ENCODE measurements around the gene FAM89B. TPM values are rescaled to one million over a fixed set of nuclear protein-coding genes. Genes with fewer than 3 reads are reported as not detected.
A peak's percentile ranks its signal among the peaks of the same experiment; 100 is the strongest.

FAM89B gene
- total RNA-seq, 1 donor from 2014 or later: 47.5 TPM

DNA sequence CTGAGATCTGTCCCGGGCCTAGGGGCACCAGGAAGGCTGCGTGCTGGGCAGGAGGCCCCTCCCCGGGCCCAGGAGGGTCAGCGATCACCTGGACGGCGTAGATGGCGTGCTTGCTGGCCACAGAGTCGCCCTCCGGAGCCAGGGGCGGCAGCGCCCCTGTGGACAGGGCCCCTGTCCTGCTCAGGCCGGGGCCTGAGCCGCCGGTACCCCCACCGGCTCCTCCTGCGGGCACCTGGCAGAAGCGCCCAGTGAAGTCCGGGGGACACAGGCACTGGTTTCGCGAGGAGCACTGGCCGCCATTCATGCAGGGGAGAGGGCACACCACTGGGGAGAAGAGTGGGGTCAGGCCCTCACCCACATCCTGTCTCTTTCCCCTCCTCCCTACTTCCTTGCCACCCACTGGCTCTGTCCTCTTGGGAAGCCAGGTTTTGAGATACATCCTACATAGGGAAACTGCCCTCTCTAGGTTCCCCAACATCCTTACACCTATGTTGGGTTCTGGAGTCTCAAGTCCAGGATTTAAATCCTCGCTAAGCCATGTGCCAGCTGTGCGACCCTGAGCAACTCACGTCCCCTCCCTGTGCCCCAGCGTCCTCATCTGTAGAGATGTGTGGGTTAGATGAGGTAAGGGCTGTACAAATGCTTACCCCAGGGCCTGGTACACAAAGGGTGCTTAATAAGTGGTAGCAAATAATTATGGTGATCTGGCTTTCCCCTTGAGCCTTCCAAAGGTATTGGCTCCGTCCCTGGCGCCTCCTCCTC lies 18.1 kb upstream of the FAM89B start:
- Mint-ChIP-seq H3K4me3 (ENCODE audit: unreplicated experiment) (no peak overlapping the region), H3K27ac (ENCODE audit: unreplicated experiment) (no peak overlapping the region), H3K27me3 (ENCODE audit: low read depth, unreplicated experiment) (peaks cover 22% of the 10 kb centered on the region), H3K9me3 (ENCODE audit: unreplicated experiment) (peaks cover 3% of the 10 kb centered on the region), H3K4me1 (ENCODE audit: low read depth, unreplicated experiment) (peaks cover 19% of the 10 kb centered on the region), H3K36me3 (ENCODE audit: low read depth, unreplicated experiment) (peaks cover 10% of the 10 kb centered on the region)
- Histone ChIP-seq H3K4me2 (ENCODE audit: low read length) (peak overlapping the region; percentile 94), H3K27me3 (ENCODE audit: insufficient read depth, low read length) (no peaks in the 10 kb centered on the region), H3K36me3 (ENCODE audit: insufficient read depth, low read length) (peaks cover 11% of the 10 kb centered on the region), H3K9ac (ENCODE audit: low read length) (peak overlapping the region; percentile 32), H3K9me3 (ENCODE audit: insufficient read depth, low read depth, low read length) (no peaks in the 10 kb centered on the region), H4K20me1 (ENCODE audit: insufficient read depth, low read length) (peaks cover 55% of the 10 kb centered on the region), H3K4me3 (ENCODE audit: insufficient read depth, low read depth, low read length) (no peak overlapping the region), H3K27ac (ENCODE audit: low read depth, low read length) (no peak overlapping the region), H3K4me1 (ENCODE audit: insufficient read depth, low read length) (peaks cover 46% of the 10 kb centered on the region), H3K79me2 (ENCODE audit: insufficient read depth, low read length) (peaks cover 37% of the 10 kb centered on the region), H2AFZ (ENCODE audit: low read depth, low read length) (no peak overlapping the region)
- DNase-seq (ENCODE audit: low read depth) (no peak), FAIRE-seq (no peak)
- TF ChIP-seq EZH2 (IDR thresholded peaks at IDR 0.05; ENCODE audit: insufficient read depth, low read length): no peak
- TF ChIP-seq, protein P1, sequence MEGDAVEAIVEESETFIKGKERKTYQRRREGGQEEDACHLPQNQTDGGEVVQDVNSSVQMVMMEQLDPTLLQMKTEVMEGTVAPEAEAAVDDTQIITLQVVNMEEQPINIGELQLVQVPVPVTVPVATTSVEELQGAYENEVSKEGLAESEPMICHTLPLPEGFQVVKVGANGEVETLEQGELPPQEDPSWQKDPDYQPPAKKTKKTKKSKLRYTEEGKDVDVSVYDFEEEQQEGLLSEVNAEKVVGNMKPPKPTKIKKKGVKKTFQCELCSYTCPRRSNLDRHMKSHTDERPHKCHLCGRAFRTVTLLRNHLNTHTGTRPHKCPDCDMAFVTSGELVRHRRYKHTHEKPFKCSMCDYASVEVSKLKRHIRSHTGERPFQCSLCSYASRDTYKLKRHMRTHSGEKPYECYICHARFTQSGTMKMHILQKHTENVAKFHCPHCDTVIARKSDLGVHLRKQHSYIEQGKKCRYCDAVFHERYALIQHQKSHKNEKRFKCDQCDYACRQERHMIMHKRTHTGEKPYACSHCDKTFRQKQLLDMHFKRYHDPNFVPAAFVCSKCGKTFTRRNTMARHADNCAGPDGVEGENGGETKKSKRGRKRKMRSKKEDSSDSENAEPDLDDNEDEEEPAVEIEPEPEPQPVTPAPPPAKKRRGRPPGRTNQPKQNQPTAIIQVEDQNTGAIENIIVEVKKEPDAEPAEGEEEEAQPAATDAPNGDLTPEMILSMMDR (IDR thresholded peaks at IDR 0.05; ENCODE audit: insufficient read depth, low read depth, low read length): no peak

DNA sequence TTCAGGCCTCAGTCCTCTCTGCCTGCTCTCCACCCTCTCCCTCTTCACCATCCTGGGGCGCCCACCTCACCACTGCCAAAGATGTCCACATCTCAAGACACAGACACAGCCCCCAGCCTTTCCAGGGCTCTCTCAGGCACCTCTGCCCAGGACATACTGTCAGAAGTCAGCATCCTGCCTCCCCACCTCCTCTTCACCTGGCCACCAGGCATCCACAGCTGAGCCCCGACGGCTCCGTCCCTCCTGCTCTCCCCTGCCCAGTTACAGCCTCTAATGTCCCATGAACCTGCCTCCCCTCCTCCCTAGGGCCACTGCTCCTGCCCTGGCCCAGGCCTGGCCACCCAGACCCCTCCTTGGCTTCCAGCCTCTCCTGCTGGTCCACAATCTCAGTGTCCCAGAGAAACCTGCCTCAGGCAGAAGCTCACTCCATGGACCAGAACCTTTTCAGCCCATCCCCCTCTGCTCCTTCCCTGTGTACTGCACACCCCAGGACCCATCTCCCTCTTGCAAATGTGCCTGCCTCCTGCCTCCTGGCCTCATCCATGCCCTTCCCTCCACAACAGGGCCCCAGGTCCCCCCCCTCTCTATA lies 17.4 kb upstream of the FAM89B start:
- no peaks in the 10 kb centered on the region for H3K9me3 ChIP-seq (ENCODE audit: insufficient read depth, low read depth, low read length)
- H4K20me1 ChIP-seq (ENCODE audit: insufficient read depth, low read length): peaks cover 51% of the 10 kb centered on the region
- peaks cover 22% of the 10 kb centered on the region for H3K4me1 Mint-ChIP-seq (ENCODE audit: low read depth, unreplicated experiment)
- H3K9me3 Mint-ChIP-seq (ENCODE audit: unreplicated experiment): peaks cover 3% of the 10 kb centered on the region
- H3K4me1 ChIP-seq (ENCODE audit: insufficient read depth, low read length): peaks cover 53% of the 10 kb centered on the region
- no peak overlapping the region for H3K27ac Mint-ChIP-seq (ENCODE audit: unreplicated experiment)
- no peaks in the 10 kb centered on the region for H3K27me3 ChIP-seq (ENCODE audit: insufficient read depth, low read length)
- peaks cover 10% of the 10 kb centered on the region for H3K36me3 Mint-ChIP-seq (ENCODE audit: low read depth, unreplicated experiment)
- no peak overlapping the region for H3K4me3 ChIP-seq (ENCODE audit: insufficient read depth, low read depth, low read length)
- peaks cover 10% of the 10 kb centered on the region for H3K36me3 ChIP-seq (ENCODE audit: insufficient read depth, low read length)
- peak overlapping the region; percentile 94 for H3K4me2 ChIP-seq (ENCODE audit: low read length)
- no peak overlapping the region for H2AFZ ChIP-seq (ENCODE audit: low read depth, low read length)
- H3K79me2 ChIP-seq (ENCODE audit: insufficient read depth, low read length): peaks cover 37% of the 10 kb centered on the region
- peaks cover 21% of the 10 kb centered on the region for H3K27me3 Mint-ChIP-seq (ENCODE audit: low read depth, unreplicated experiment)
- DNase-seq (ENCODE audit: low read depth) (no peak), FAIRE-seq (no peak)
- H3K4me3 Mint-ChIP-seq (ENCODE audit: unreplicated experiment): peak overlapping the region; percentile 54
- H3K9ac ChIP-seq (ENCODE audit: low read length): peak overlapping the region; percentile 32
- H3K27ac ChIP-seq (ENCODE audit: low read depth, low read length): no peak overlapping the region
- no peak for TF ChIP-seq EZH2 (IDR thresholded peaks at IDR 0.05; ENCODE audit: insufficient read depth, low read length)
- TF ChIP-seq, protein P1 (IDR thresholded peaks at IDR 0.05; ENCODE audit: insufficient read depth, low read depth, low read length): no peak

Measured in astrocyte (in vitro differentiated cells and primary cell).